Uterus (tissue), 2 donors: ENCODE measurements around the gene NQO2.

Source experiments
- CTCF ChIP-seq, 4 experiments: fragments of 200-600 bp in 2 of 4; fragments of 450-650 bp in 2 of 4; sonication (generic) in 2 of 4; IDR thresholded peaks; one replicate each; pipeline ENCODE4 v1.5.1; 2016 to 2019; ENCODE audit warnings: antibody characterized with exemption in 4 of 4, mild to moderate bottlenecking in 2 of 4, moderate library complexity in 1 of 4
- POLR2A ChIP-seq, 2 donors: fragments of 450-650 bp; IDR thresholded peaks; one replicate each; pipeline ENCODE4 v1.6.1; 2016; ENCODE audit warnings: antibody characterized with exemption in 2 of 2, mild to moderate bottlenecking in 1 of 2, moderate library complexity in 1 of 2

DNA sequence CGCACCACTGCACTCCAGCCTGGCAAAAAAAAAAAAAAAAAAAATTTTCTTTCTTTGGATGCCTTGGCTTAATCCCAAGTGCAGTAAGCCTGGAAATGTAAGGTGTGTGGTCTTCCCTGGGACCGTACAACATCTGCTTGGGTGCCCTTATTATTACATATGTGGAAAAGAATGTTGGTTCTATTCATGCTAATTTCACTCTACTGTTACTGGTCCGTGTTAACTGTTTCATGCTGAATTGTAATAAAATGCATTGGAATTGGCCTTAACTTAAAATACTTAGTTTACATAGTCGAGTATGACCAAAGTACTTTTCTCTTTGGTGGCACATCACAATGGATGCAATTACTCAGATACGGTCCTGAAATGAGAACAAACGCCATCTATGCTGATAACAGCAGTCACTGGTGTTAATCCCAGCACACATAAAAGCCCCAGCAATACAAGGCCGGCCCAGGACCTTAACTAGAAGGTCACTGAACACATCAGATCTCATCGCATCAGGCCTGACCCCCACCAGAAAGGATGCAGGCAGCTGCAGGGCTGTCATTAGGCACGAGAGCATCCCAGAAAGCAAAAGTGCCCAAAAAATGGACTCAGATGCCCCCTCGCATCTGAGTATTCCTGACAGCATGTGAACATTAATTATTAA, 29.5 kb upstream of the NQO2 start:
- no peak for TF ChIP-seq CTCF (IDR thresholded peaks at IDR 0.05)
- TF ChIP-seq POLR2A (IDR thresholded peaks at IDR 0.05), result no peak
